ENCODE measurements around the gene EMC8. TPM values are rescaled to one million over a fixed set of nuclear protein-coding genes. Genes with fewer than 3 reads are reported as not detected.

Gene EMC8
- total and polyA plus RNA-seq, 2 of the 8 experiments (the other 6 are each of a cell fraction or from before 2014, with no cell fraction given): 52.2 to 69.7 TPM

- DNase-seq (ENCODE audit: low read depth in 1 of 2, low spot score in 2 of 2) (no peak), FAIRE-seq (no peak)
- no peaks in the 10 kb centered on the region for H3K79me1 ChIP-seq (ENCODE audit: low read depth, low read length)
- H3K4me1 ChIP-seq (replicated peaks in 1 of 4; ENCODE audit: control insufficient read depth in 3 of 4, insufficient read depth in 4 of 4, low read length in 3 of 4): peaks cover 0 to 29% (median 21%) of the 10 kb centered on the region in 4 experiments; a peak in 6 of 7 replicates
- H4K8ac ChIP-seq (ENCODE audit: extremely low read depth, insufficient read depth, low read length): no peak overlapping the region
- ChIA-PET CTCF (ENCODE audit: partially characterized antibody) (interaction anchor here (0.6 to 2.0 kb wide), 8 partner anchors 11 to 1323 kb away, joined by 3 to 5 read pairs (median 4); no protein-coding TSS in a partner anchor), POLR2A (ENCODE audit: partially characterized antibody) (no interaction called here)
- no peak overlapping the region for H3K14ac ChIP-seq (ENCODE audit: insufficient read length)
- no peak overlapping the region for H3K27ac ChIP-seq (ENCODE audit: low read depth, low read length)
- no peak overlapping the region for H2BK20ac ChIP-seq (ENCODE audit: low read length)
- H2AFZ ChIP-seq (ENCODE audit: low read length): no peak overlapping the region
- H3K9me3 ChIP-seq (ENCODE audit: insufficient read depth in 2 of 2, low read depth in 1 of 2, low read length in 1 of 2): no peaks in the 10 kb centered on the region
- H3K23me2 ChIP-seq (ENCODE audit: low read depth, low read length): peaks cover 4% of the 10 kb centered on the region; the same call in 1 of the 2 replicates
- H3K79me2 ChIP-seq (ENCODE audit: control insufficient read depth in 1 of 2, insufficient read depth in 2 of 2, low read length in 2 of 2): no peaks in the 10 kb centered on the region
- no peak overlapping the region for H3K4me2 ChIP-seq (ENCODE audit: insufficient read depth in 1 of 2, low read depth in 2 of 2, low read length in 2 of 2)
- H2BK15ac ChIP-seq (ENCODE audit: low read length): peak overlapping the region; percentile 31; the same call in 1 of the 2 replicates
- H2BK120ac ChIP-seq (replicated peaks; ENCODE audit: low read depth, low read length): no peak overlapping the region
- H3K9ac ChIP-seq (replicated peaks in 1 of 4; ENCODE audit: extremely low read depth in 1 of 4, low read depth in 3 of 4, low read length in 3 of 4): no peak overlapping the region
- no peak overlapping the region for H3K18ac ChIP-seq (ENCODE audit: extremely low read depth, low read length)
- H3K27me3 ChIP-seq (replicated peaks in 1 of 4; ENCODE audit: control insufficient read depth in 3 of 4, extremely low read depth in 1 of 4, insufficient read depth in 3 of 4, low read length in 3 of 4): peaks cover 3 to 34% (median 22%) of the 10 kb centered on the region in 4 experiments
- no peak overlapping the region for H4K91ac ChIP-seq (replicated peaks; ENCODE audit: insufficient read length, low read length)
- H3K36me3 ChIP-seq (ENCODE audit: control insufficient read depth in 2 of 4, insufficient read depth in 4 of 4, low read length in 3 of 4): no peaks in the 10 kb centered on the region
- H3K4me3 ChIP-seq (ENCODE audit: extremely low read depth in 1 of 4, insufficient read depth in 2 of 4, low read depth in 3 of 4, low read length in 4 of 4): no peak overlapping the region
- H3K56ac ChIP-seq (replicated peaks; ENCODE audit: insufficient read length, low read depth, low read length): no peak overlapping the region
- H3K23ac ChIP-seq (ENCODE audit: insufficient read length): no peak overlapping the region
- TF ChIP-seq SRF (IDR thresholded peaks at IDR 0.05; ENCODE audit: low read depth, low read length) (no peak), SIN3A (conservative IDR thresholded peaks at IDR 0.05 in 1 of 2, IDR thresholded peaks at IDR 0.05 in 1 of 2; ENCODE audit: low read depth in 1 of 2, low read length in 2 of 2) (no peak), TEAD4 (IDR thresholded peaks at IDR 0.05; ENCODE audit: low read depth, low read length) (no peak), TCF12 (IDR thresholded peaks at IDR 0.05; ENCODE audit: low read depth, low read length) (no peak), RNF2 (IDR thresholded peaks at IDR 0.05; ENCODE audit: borderline replicate concordance, low read depth, low read length, missing control alignments, poor library complexity, severe bottlenecking) (no peak), TBP (IDR thresholded peaks at IDR 0.05; ENCODE audit: low read depth, low read length) (no peak), EP300 (IDR thresholded peaks at IDR 0.05; ENCODE audit: borderline replicate concordance in 1 of 2, low read depth in 2 of 2, low read length in 2 of 2) (no peak), POU5F1 (IDR thresholded peaks at IDR 0.05; ENCODE audit: low read depth, low read length) (no peak), TAF1 (IDR thresholded peaks at IDR 0.05; ENCODE audit: low read depth, low read length) (no peak), NRF1 (IDR thresholded peaks at IDR 0.05; ENCODE audit: low read depth, low read length) (no peak), HDAC2 (IDR thresholded peaks at IDR 0.05; ENCODE audit: borderline replicate concordance in 1 of 2, low read depth in 2 of 2, low read length in 2 of 2) (no peak)
- no peak overlapping the region for H2AK5ac ChIP-seq (ENCODE audit: low read depth, low read length)
- WGBS, 2 experiments (ENCODE audit: extremely low coverage in 1 of 2, insufficient coverage in 1 of 2, insufficient read length in 1 of 2, insufficient replicate concordance in 2 of 2, low coverage in 1 of 2, low lambda C conversion rate in 2 of 2, missing lambda C conversion rate in 1 of 2): 82% methylated on average over 7 of the region's 7 CpGs; no CpG with 5 or more reads in 1 of the 2 experiments
- no peak overlapping the region for H2BK12ac ChIP-seq (ENCODE audit: low read depth, low read length)
- H2BK5ac ChIP-seq (ENCODE audit: low read depth, low read length): no peak overlapping the region
- peaks cover 0 to 3% of the 10 kb centered on the region in 2 experiments for H4K20me1 ChIP-seq (replicated peaks in 1 of 2; ENCODE audit: control insufficient read depth in 1 of 2, insufficient read depth in 2 of 2, low read length in 2 of 2)
- H4K5ac ChIP-seq (ENCODE audit: insufficient read length, low read depth, low read length): no peak overlapping the region
- H3K4ac ChIP-seq (replicated peaks; ENCODE audit: insufficient read length, low read depth, low read length): no peak overlapping the region
Measured at GRCh38 chr16:85754413-85754812, 44.9 kb downstream of the EMC8 start.

Measured in H1 (cell line).